C4-2B (cell line): ENCODE results near the gene TTYH3.

Experiments
- ZFX ChIP-seq: fragments of 450-650 bp; IDR thresholded peaks from 2 replicates; pipeline ENCODE4 v1.6.1; 2017
- TF ChIP-seq, protein P1 (sequence below): fragments of 450-650 bp; conservative IDR thresholded peaks from 2 replicates; pipeline ENCODE4 v1.5.1; 2017; ENCODE audit warnings: mild to moderate bottlenecking

DNA sequence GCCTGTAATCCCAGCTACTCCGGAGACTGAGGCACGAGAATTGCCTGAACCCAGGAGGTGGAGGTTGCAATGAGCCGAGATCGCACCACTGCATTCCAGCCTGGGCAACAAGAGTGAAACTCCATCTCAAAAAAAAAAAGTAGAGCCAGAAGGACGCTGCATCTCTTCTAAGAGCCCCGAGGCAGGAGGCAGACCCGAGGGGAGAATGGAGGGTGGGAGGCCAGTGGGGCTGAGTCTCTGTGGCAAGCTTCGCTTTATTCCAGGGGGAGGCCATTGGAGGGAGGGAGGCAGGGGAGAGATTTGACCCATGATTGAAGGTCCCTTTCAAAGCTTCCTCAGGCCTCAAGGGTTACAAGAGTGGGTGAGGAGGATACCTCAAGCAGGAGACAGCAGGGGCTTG is 18.7 kb downstream of the TTYH3 start:
- TF ChIP-seq, protein P1, sequence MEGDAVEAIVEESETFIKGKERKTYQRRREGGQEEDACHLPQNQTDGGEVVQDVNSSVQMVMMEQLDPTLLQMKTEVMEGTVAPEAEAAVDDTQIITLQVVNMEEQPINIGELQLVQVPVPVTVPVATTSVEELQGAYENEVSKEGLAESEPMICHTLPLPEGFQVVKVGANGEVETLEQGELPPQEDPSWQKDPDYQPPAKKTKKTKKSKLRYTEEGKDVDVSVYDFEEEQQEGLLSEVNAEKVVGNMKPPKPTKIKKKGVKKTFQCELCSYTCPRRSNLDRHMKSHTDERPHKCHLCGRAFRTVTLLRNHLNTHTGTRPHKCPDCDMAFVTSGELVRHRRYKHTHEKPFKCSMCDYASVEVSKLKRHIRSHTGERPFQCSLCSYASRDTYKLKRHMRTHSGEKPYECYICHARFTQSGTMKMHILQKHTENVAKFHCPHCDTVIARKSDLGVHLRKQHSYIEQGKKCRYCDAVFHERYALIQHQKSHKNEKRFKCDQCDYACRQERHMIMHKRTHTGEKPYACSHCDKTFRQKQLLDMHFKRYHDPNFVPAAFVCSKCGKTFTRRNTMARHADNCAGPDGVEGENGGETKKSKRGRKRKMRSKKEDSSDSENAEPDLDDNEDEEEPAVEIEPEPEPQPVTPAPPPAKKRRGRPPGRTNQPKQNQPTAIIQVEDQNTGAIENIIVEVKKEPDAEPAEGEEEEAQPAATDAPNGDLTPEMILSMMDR, result no peak
- no peak for TF ChIP-seq ZFX
